Measurements from ENCODE around the gene TNRC6C.

Gene TNRC6C

GRCh38 chr17:77957857-77958715 is at the start of gene TNRC6C:
TNRC6C (plus strand) TSS chr17:77958703; CDS start chr17:78004207, 45,504 bp downstream.
- in situ Hi-C loops (cut with MboI; ENCODE audit: low sequenced_read_pairs): no loop called here

- in situ Hi-C loops (cut with MboI; ENCODE audit: low sequenced_read_pairs): no loop called here
These were observed 49.3 kb upstream of the TNRC6C start for GRCh38 chr17:77909236-77909635.

GRCh38 chr17:77909816-77910215 is 48.7 kb upstream of the TNRC6C start:
- in situ Hi-C loops (cut with MboI; ENCODE audit: low sequenced_read_pairs): no loop called here

- in situ Hi-C loops (cut with MboI; ENCODE audit: low sequenced_read_pairs): no loop called here
These were observed 43.9 kb upstream of the TNRC6C start for GRCh38 chr17:77914385-77915254.

GRCh38 chr17:77915594-77916021 is 42.9 kb upstream of the TNRC6C start:
- in situ Hi-C loops (cut with MboI; ENCODE audit: low sequenced_read_pairs): no loop called here

GRCh38 chr17:77916264-77916663 is 42.2 kb upstream of the TNRC6C start:
- in situ Hi-C loops (cut with MboI; ENCODE audit: low sequenced_read_pairs): no loop called here

- in situ Hi-C loops (cut with MboI; ENCODE audit: low sequenced_read_pairs): no loop called here
These were observed 41.6 kb upstream of the TNRC6C start for GRCh38 chr17:77916703-77917481.

GRCh38 chr17:77919276-77919675 is 39.2 kb upstream of the TNRC6C start:
- in situ Hi-C loops (cut with MboI; ENCODE audit: low sequenced_read_pairs): no loop called here

GRCh38 chr17:77923135-77923534 is 35.4 kb upstream of the TNRC6C start:
- in situ Hi-C loops (cut with MboI; ENCODE audit: low sequenced_read_pairs): no loop called here

- in situ Hi-C loops (cut with MboI; ENCODE audit: low sequenced_read_pairs): no loop called here
These were observed 34.6 kb upstream of the TNRC6C start for GRCh38 chr17:77923776-77924513.

GRCh38 chr17:77924757-77925336 is 33.7 kb upstream of the TNRC6C start:
- in situ Hi-C loops (cut with MboI; ENCODE audit: low sequenced_read_pairs): no loop called here

GRCh38 chr17:77925831-77926543 is 32.5 kb upstream of the TNRC6C start:
- in situ Hi-C loops (cut with MboI; ENCODE audit: low sequenced_read_pairs): no loop called here

GRCh38 chr17:77926981-77927380 is 31.5 kb upstream of the TNRC6C start:
- in situ Hi-C loops (cut with MboI; ENCODE audit: low sequenced_read_pairs): no loop called here

GRCh38 chr17:77927777-77928518 is 30.6 kb upstream of the TNRC6C start:
- in situ Hi-C loops (cut with MboI; ENCODE audit: low sequenced_read_pairs): no loop called here

- in situ Hi-C loops (cut with MboI; ENCODE audit: low sequenced_read_pairs): no loop called here
These were observed 29.9 kb upstream of the TNRC6C start for GRCh38 chr17:77928519-77929179.

- in situ Hi-C loops (cut with MboI; ENCODE audit: low sequenced_read_pairs): no loop called here
These were observed 29.3 kb upstream of the TNRC6C start for GRCh38 chr17:77929180-77929564.

- in situ Hi-C loops (cut with MboI; ENCODE audit: low sequenced_read_pairs): no loop called here
These were observed 28.5 kb upstream of the TNRC6C start for GRCh38 chr17:77929871-77930436.

Measured in hTERT RPE-1 (cell line).